Right cardiac atrium (tissue), 5 donors: ENCODE measurements around the gene RAB34. TPM values are rescaled to one million over a fixed set of nuclear protein-coding genes. Genes with fewer than 3 reads are reported as not detected.
A peak's percentile ranks its signal among the peaks of the same experiment; 100 is the strongest.

Experiments
- ATAC-seq, 2 donors: fragments of 200-7000 bp; cut with Tn5 transposase; one replicate each; pipeline versions ENCODE4 v1.8.0 to v1.9.1; 2020; ENCODE audit warnings: moderate library complexity in 2 of 2, mild to moderate bottlenecking in 1 of 2
- DNase-seq, 3 donors: peaks; one replicate each; pipeline ENCODE4 v3.0.0-alpha.2; 2020
- H3K27ac ChIP-seq: one replicate; pipeline ENCODE4 v1.5.1; 2013; ENCODE audit warnings: mild to moderate bottlenecking, low read length, control low read depth, moderate library complexity
- H3K27me3 ChIP-seq: one replicate; pipeline ENCODE4 v1.6.1; 2013; ENCODE audit not compliant: control insufficient read depth, insufficient read depth
- H3K4me1 ChIP-seq: one replicate; pipeline ENCODE4 v1.6.1; 2013; ENCODE audit warnings: low read length; ENCODE audit not compliant: control insufficient read depth, insufficient read depth
- H3K4me3 ChIP-seq: one replicate; pipeline ENCODE4 v1.5.1; 2013; ENCODE audit warnings: low read length, control low read depth
- H3K9me3 ChIP-seq: one replicate; pipeline ENCODE4 v1.6.1; 2013; ENCODE audit warnings: low read length; ENCODE audit not compliant: control insufficient read depth
- WGBS: extraction: QIAGEN DNeasy Blood & Tissue Kit; methylation state at CpG from one replicate; pipeline ENCODE4 v1.1.7; 2013; 5-methylcytosine and 5-hydroxymethylcytosine counted together
- intact Hi-C, 4 donors: fragments of 100-400 bp; cut with DNase I; formaldehyde crosslinking; loops; one replicate each; pipeline versions ENCODE4 v1.11.0 to v1.14.0; 2022 to 2023
- polyA plus RNA-seq: library from polyadenylated mRNA; stranded (reverse); fragments of 200-250 nt; gene quantifications from one replicate; pipeline ENCODE4 v1.2.3, GENCODE V29; 2013
- total RNA-seq, 4 donors: library from RNA; stranded (reverse); fragmentation: NEBNext Ultra II Directional; extraction: Animal tissue kit (Norgen Biotek cat#: 25700); gene quantifications; one replicate each; pipeline ENCODE4 v1.2.1, GENCODE V29; 2021
- donor health status: healthy with polysubstance abuse.
- donor health status: DM: no; HTN: yes; CAD: no.
- donor health status: DM: no; HTN: no; CAD: no.
- donor health status: DM: no; HTN: yes; CAD: no; lungs with severe emphysema.
- donor health status: DM: yes; HTN: yes; CAD: no.

RAB34 gene
- total and polyA plus RNA-seq, 5 donors = 56.9 to 62.2 (median 58.7) TPM

- no peak for ATAC-seq
- 68% methylated on average over 7 of the region's 7 CpGs for WGBS
- intact Hi-C loops = no loop called here
- peak in 1 of 3 donors; percentile 35 for DNase-seq
- Histone ChIP-seq H3K27ac (no peak overlapping the region), H3K4me3 (no peak overlapping the region), H3K9me3 (no peaks in the 10 kb centered on the region), H3K27me3 (no peaks in the 10 kb centered on the region), H3K4me1 (peaks cover 3% of the 10 kb centered on the region)
These were observed 11.0 kb downstream of the RAB34 start for GRCh38 chr17:28706471-28707338.

GRCh38 chr17:28705728-28706334 lies 11.8 kb downstream of the RAB34 start:
- Histone ChIP-seq H3K27ac (no peak overlapping the region), H3K4me3 (no peak overlapping the region), H3K27me3 (no peaks in the 10 kb centered on the region), H3K4me1 (peaks cover 3% of the 10 kb centered on the region), H3K9me3 (no peaks in the 10 kb centered on the region)
- peak in 1 of 3 donors; percentile 34 for DNase-seq
- ATAC-seq = no peak
- intact Hi-C loops = no loop called here
- 72% methylated on average over 10 of the region's 10 CpGs for WGBS

DNA sequence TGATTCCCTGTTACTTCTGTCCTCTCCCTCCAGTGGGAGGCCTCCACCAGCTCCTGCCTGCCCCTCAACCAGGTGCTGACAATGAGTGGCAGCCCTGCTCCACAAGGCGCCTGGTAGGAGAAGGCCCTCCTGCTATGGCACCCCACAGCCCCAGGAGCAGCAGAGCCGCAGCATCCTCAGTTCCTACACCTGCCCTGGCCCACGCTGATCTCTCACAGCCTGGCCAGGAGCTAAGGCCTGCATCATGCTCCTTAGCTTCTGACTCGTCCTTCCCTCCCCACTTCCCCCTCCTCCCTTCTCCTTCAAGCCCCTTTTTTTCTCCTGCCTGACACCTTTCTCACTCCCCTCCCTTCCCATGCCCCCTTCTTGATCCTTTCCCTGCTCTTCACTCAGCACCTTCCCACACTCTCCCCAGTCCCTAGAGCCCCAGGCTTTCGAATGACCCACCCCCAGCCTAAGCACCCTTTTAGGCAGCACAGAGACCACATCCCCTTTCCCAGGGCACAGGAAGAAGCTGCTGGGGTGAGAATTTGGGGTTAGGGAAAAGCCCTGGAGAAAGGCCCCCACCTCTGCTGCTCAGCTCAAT lies 12.5 kb downstream of the RAB34 start:
- no peak for ATAC-seq
- WGBS = 72% methylated on average over 5 of the region's 5 CpGs
- Histone ChIP-seq H3K4me1 (peaks cover 3% of the 10 kb centered on the region), H3K27ac (no peak overlapping the region), H3K27me3 (no peaks in the 10 kb centered on the region), H3K4me3 (no peak overlapping the region), H3K9me3 (no peaks in the 10 kb centered on the region)
- intact Hi-C loops = no loop called here
- no peak for DNase-seq

DNA sequence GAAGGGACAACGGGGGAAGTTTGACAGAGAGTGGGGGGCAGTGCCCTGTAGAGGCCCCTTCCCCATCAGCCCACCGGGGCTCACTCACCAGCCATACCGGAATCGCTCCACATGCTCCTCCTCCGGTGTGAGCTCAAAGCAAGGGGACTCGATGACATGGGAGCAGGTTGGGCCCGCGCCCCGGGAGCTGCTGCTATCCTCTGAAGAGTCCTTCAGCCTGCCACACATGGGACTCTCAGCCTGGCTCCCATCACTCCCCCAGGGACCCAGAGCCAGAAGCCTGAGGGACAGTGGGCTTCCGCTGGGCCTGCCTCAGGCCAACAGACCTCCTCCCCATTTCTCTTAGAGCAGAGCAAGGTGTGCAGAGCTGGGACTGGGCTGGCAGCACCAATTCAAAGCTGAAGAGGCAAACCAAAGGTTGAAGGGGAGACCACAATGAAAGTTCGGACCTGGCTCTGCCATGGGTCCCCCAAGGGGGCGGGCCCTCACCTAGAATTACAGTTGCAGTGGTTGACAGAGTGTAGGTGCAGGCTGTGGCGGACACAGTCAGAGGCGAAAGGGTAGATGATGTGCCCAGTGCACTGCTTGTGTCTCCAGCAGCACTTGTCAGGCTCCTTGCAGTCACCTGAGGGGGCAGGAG lies 13.3 kb downstream of the RAB34 start:
- no peak for ATAC-seq
- WGBS = 88% methylated on average over 14 of the region's 14 CpGs

DNA sequence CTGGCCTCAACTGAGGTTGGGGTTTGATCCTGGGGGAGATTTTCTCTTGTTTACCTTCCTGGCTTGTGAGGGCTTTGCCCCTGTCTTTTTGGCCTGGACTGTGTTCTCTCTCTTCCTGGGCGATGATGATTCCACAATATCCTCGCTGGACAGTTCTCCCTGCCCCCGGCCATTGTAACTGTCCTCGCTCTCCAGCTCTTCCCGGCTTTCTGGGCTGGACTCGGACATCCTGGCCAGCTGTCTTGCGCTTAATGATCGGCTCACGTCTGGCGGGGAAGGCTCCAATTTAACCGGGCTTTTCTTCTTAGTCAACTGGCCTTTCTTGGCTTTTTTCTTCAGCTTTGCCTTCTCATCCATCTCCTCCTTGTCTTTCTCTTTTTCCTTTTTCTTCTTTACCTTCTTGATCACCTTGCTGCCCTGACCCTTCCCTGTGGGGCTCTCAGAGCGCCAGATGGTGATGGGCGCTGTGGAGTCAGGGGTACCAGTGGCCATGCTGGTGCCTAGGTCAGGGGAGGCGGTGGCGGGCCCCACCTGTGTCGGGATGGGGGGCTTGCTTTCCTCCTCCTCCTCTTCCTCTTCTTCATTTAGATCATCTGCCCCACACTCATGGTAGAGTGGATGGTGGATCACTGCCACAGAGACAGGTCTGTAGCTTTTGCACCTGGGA lies 14.0 kb downstream of the RAB34 start:
- Histone ChIP-seq H3K27me3 (no peaks in the 10 kb centered on the region), H3K4me1 (no peaks in the 10 kb centered on the region), H3K9me3 (no peaks in the 10 kb centered on the region), H3K27ac (no peak overlapping the region), H3K4me3 (no peak overlapping the region)
- ATAC-seq = no peak
- 77% methylated on average over 16 of the region's 16 CpGs for WGBS
- intact Hi-C loops = no loop called here
- DNase-seq = peak in 1 of 3 donors; percentile 38

More for the DNA sequence above, 13.3 kb downstream of the RAB34 start:
- Histone ChIP-seq H3K4me1 (no peaks in the 10 kb centered on the region), H3K4me3 (no peak overlapping the region), H3K9me3 (no peaks in the 10 kb centered on the region), H3K27me3 (no peaks in the 10 kb centered on the region), H3K27ac (no peak overlapping the region)
- intact Hi-C loops = no loop called here
- peak in 1 of 3 donors; percentile 51 for DNase-seq

DNA sequence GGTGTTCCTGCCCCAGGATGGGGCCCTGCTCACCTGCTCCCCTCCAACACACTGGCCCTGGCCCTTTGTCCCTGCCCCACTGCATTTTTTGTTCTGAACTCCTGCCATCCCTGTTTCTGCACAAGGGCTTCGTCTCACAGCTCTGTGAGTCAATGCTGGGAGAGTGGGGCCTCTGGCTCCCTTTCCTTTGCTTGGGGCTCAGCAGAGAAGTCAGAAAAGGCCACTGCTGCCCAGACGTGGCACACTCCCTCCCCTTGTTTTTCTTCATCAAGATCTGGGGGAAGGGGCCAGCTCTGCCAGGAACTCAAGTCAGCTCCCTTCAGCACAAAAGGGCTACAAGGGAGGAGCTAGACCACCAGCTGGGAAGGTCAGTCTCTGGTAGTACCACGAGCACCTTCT lies 14.9 kb downstream of the RAB34 start:
- H3K4me3 ChIP-seq = no peak overlapping the region
- H3K27me3 ChIP-seq = no peaks in the 10 kb centered on the region
- intact Hi-C loops = no loop called here
- ATAC-seq (no peak), DNase-seq (peak in 1 of 3 donors; percentile 9)
- H3K27ac ChIP-seq = no peak overlapping the region
- H3K9me3 ChIP-seq = no peaks in the 10 kb centered on the region
- 72% methylated on average over 3 of the region's 3 CpGs for WGBS
- H3K4me1 ChIP-seq = no peaks in the 10 kb centered on the region

DNA sequence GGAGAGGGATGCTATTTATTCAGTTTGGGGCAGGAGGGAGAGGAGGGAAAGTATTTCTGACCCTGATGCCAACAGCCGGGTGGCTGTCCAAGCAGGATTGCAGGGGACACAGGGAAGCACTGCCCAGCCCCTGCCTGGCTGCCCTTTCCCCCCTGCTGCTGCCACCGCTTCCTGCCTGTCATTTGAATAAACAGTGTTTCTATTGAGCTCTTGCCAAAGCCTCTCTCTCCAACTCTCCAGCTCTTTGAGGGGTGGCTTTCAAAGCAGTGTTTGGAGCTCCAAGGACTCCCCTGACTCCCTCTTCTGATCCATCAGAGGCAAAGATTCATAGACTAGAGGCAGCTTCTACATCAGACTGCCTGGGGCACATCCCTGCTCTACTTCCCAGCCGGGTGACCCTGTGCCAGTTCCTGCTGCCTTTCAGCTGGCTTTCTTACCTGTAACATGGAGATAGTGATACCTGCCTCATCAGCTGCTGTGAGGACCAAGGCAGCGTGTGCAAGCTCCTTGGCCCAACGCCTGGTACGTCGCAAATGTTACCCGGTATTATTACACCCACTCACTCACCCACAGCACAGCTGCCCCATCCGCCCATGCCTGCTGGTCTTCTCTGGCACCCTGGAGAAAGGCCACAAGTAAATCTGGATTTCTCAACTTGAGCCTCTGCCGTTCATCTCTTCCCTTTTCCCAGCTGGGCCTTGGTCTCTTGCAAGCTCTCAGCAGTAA lies 15.5 kb downstream of the RAB34 start:
- WGBS = 68% methylated on average over 10 of the region's 10 CpGs
- Histone ChIP-seq H3K27ac (no peak overlapping the region), H3K4me3 (no peak overlapping the region), H3K9me3 (no peaks in the 10 kb centered on the region), H3K4me1 (no peaks in the 10 kb centered on the region), H3K27me3 (no peaks in the 10 kb centered on the region)
- intact Hi-C loops = no loop called here
- DNase-seq (no peak), ATAC-seq (no peak)

- intact Hi-C loops = no loop called here
- H3K9me3 ChIP-seq = no peaks in the 10 kb centered on the region
- no peak overlapping the region for H3K27ac ChIP-seq
- no peak overlapping the region for H3K4me3 ChIP-seq
- ATAC-seq (no peak), DNase-seq (no peak)
- H3K27me3 ChIP-seq = no peaks in the 10 kb centered on the region
- 90% methylated on average over 10 of the region's 10 CpGs for WGBS
- H3K4me1 ChIP-seq = no peaks in the 10 kb centered on the region
These were observed 16.7 kb downstream of the RAB34 start for GRCh38 chr17:28700830-28701492.

GRCh38 chr17:28700278-28700677 lies 17.4 kb downstream of the RAB34 start:
- ATAC-seq = no peak
- H3K27ac ChIP-seq = no peak overlapping the region
- no peak overlapping the region for H3K4me3 ChIP-seq
- no peaks in the 10 kb centered on the region for H3K4me1 ChIP-seq
- no peak for DNase-seq
- intact Hi-C loops = no loop called here
- WGBS = 89% methylated on average over 8 of the region's 8 CpGs
- no peaks in the 10 kb centered on the region for H3K27me3 ChIP-seq
- no peaks in the 10 kb centered on the region for H3K9me3 ChIP-seq
